ENCODE measurements around the gene TIMMDC1.

The TIMMDC1 gene

GRCh38 chr3:119498186-119499011 is at the start of gene TIMMDC1:
Gene TIMMDC1 (plus strand): TSS chr3:119498547. CDS start chr3:119498734, 187 bp downstream.
- peak; percentile 80 for DNase-seq

GRCh38 chr3:119453822-119454221 is 44.5 kb upstream of the TIMMDC1 start:
- no peak for DNase-seq

GRCh38 chr3:119456469-119456868 is 41.9 kb upstream of the TIMMDC1 start:
- DNase-seq = no peak

- no peak for DNase-seq
These were observed 41.1 kb upstream of the TIMMDC1 start for GRCh38 chr3:119457246-119457645.

- peak; percentile 86 for DNase-seq
These were observed 34.9 kb upstream of the TIMMDC1 start, which contains the start of gene TMEM39A for GRCh38 chr3:119463171-119464169. Gene TMEM39A (minus strand): TSS chr3:119463615. CDS start chr3:119462074, 1,541 bp downstream.

GRCh38 chr3:119468041-119468440 is 30.3 kb upstream of the TIMMDC1 start:
- DNase-seq = no peak

- DNase-seq = peak; percentile 1
These were observed 28.7 kb upstream of the TIMMDC1 start for GRCh38 chr3:119469418-119470189.

- no peak for DNase-seq
These were observed 27.5 kb upstream of the TIMMDC1 start for GRCh38 chr3:119470866-119471265.

GRCh38 chr3:119481079-119481478 is 17.3 kb upstream of the TIMMDC1 start:
- DNase-seq = no peak

GRCh38 chr3:119483101-119483500 is 15.2 kb upstream of the TIMMDC1 start:
- DNase-seq = no peak

- no peak for DNase-seq
These were observed 12.8 kb upstream of the TIMMDC1 start for GRCh38 chr3:119485563-119485962.

GRCh38 chr3:119490153-119490552 is 8.2 kb upstream of the TIMMDC1 start:
- DNase-seq = no peak

- no peak for DNase-seq
These were observed 6.2 kb upstream of the TIMMDC1 start for GRCh38 chr3:119492128-119492527.

GRCh38 chr3:119492810-119493209 is 5.5 kb upstream of the TIMMDC1 start:
- DNase-seq = no peak

GRCh38 chr3:119494597-119494996 is 3.8 kb upstream of the TIMMDC1 start:
- DNase-seq = no peak

GRCh38 chr3:119497820-119498185 is 544 bp upstream of the TIMMDC1 start:
- DNase-seq = no peak

- no peak for DNase-seq
These were observed 1.9 kb downstream of the TIMMDC1 start for GRCh38 chr3:119500265-119500664.

- DNase-seq = no peak
These were observed 2.6 kb downstream of the TIMMDC1 start for GRCh38 chr3:119500901-119501300.

- no peak for DNase-seq
These were observed 8.3 kb downstream of the TIMMDC1 start for GRCh38 chr3:119506631-119507030.

GRCh38 chr3:119507404-119507803 is 9.1 kb downstream of the TIMMDC1 start:
- DNase-seq = no peak

GRCh38 chr3:119508172-119508845 is 10.0 kb downstream of the TIMMDC1 start:
- no peak for DNase-seq

GRCh38 chr3:119510690-119511089 is 12.3 kb downstream of the TIMMDC1 start:
- no peak for DNase-seq
